GM12891 (cell line): Measurements from ENCODE around the gene RMND5B.

Source experiments
- PAX5 ChIP-seq: IDR thresholded peaks from 2 replicates; pipeline ENCODE4 v1.6.1; 2011; ENCODE audit warnings: low read length, moderate library complexity, mild to moderate bottlenecking; ENCODE audit not compliant: insufficient read depth, severe bottlenecking
- POLR2A ChIP-seq: IDR thresholded peaks from 2 replicates; pipeline ENCODE4 v1.6.1; 2011; ENCODE audit warnings: low read depth, low read length, control low read depth
- POLR2AphosphoS5 ChIP-seq: IDR thresholded peaks from 2 replicates; pipeline ENCODE4 v1.6.1; 2011; ENCODE audit warnings: low read depth, low read length, control low read depth
- POU2F2 ChIP-seq: IDR thresholded peaks from 2 replicates; pipeline ENCODE4 v1.6.1; 2011; ENCODE audit warnings: low read depth, mild to moderate bottlenecking, control low read depth, low read length, moderate library complexity
- TAF1 ChIP-seq: IDR thresholded peaks from 2 replicates; pipeline ENCODE4 v1.6.1; 2011; ENCODE audit warnings: low read depth, low read length, control low read depth

- TF ChIP-seq POLR2AphosphoS5: no peak
- TF ChIP-seq POLR2A: no peak
- TF ChIP-seq TAF1: no peak
- TF ChIP-seq POU2F2: no peak
- TF ChIP-seq PAX5: no peak
Observed at GRCh38 chr5:178180141-178180863, 49.5 kb downstream of the RMND5B start.
